ENCODE measurements around the gene TKFC.

TKFC gene

GRCh38 chr11:61332281-61332796, 689 bp upstream of the TKFC start:
- TF ChIP-seq ZNF692 (tag by site-specific recombination; IDR thresholded peaks at IDR 0.05), result 0 out of 2 replicates have a peak, but pooled peaks have one; percentile 7
- TF ChIP-seq ZNF518A (tag by site-specific recombination; conservative IDR thresholded peaks at IDR 0.05; ENCODE audit: low read depth), result no peak
- TF ChIP-seq KLF10 (tag by site-specific recombination; IDR thresholded peaks at IDR 0.05), result no peak
- POLR2A ChIA-PET, result interaction anchor here (1.0 to 1.7 kb wide), 3 partner anchors 17 to 50 kb away, joined by 3 to 5 read pairs (median 4); partner anchors contain the start of genes CYB561A3 and TMEM138
- CTCF ChIA-PET, result interaction anchor here (1.9 kb wide), 1 partner anchor 53 kb away, joined by 15 read pairs; no protein-coding TSS in a partner anchor
- H3K4me1 ChIP-seq (ENCODE audit: control insufficient read depth, insufficient read depth, low read length), result no peaks in the 10 kb centered on the region
- peaks cover 0 to 39% of the 10 kb centered on the region in 2 experiments; a peak in 1 of 3 replicates for H3K36me3 ChIP-seq (ENCODE audit: control insufficient read depth in 2 of 2, insufficient read depth in 1 of 2, low read length in 2 of 2)
- peak overlapping the region; percentile 69; the same call in 1 of the 2 replicates for H3K27ac ChIP-seq (ENCODE audit: extremely low read depth, low read depth, low read length)
- H3K4me3 ChIP-seq (ENCODE audit: low read depth, low read length), result peak overlapping the region; percentile 99
- H3K9me3 ChIP-seq (ENCODE audit: control insufficient read depth, insufficient read depth, low read depth, low read length), result no peaks in the 10 kb centered on the region

- CTCF ChIA-PET, result interaction anchor here (0.7 to 6.0 kb wide), 9 partner anchors 14 to 503 kb away, joined by 3 to 210 read pairs (median 3); partner anchors contain the start of gene TMEM216
- no peaks in the 10 kb centered on the region for H3K4me1 ChIP-seq (ENCODE audit: control insufficient read depth, insufficient read depth, low read length)
- peak overlapping the region; percentile 99 for H3K4me3 ChIP-seq (ENCODE audit: low read depth, low read length)
- no peaks in the 10 kb centered on the region for H3K9me3 ChIP-seq (ENCODE audit: control insufficient read depth, insufficient read depth, low read depth, low read length)
- TF ChIP-seq ZBTB10 (tag by site-specific recombination; IDR thresholded peaks at IDR 0.05) (no peak), PRDM2 (tag by site-specific recombination; IDR thresholded peaks at IDR 0.05; ENCODE audit: borderline replicate concordance) (0 out of 2 replicates have a peak, but pooled peaks have one; percentile 26), ZNF521 (tag by site-specific recombination; IDR thresholded peaks at IDR 0.05) (no peak), ZNF366 (tag by site-specific recombination; conservative IDR thresholded peaks at IDR 0.05) (0 out of 2 replicates have a peak, but pooled peaks have one; percentile 0)
- POLR2A ChIA-PET, result interaction anchor here (0.6 to 4.3 kb wide), 7 partner anchors 20 to 51 kb away, joined by 3 to 40 read pairs (median 3); partner anchors contain the start of genes CYB561A3 and TMEM138
- peaks cover 0 to 38% of the 10 kb centered on the region in 2 experiments; a peak in 1 of 3 replicates for H3K36me3 ChIP-seq (ENCODE audit: control insufficient read depth in 2 of 2, insufficient read depth in 1 of 2, low read length in 2 of 2)
- H3K27ac ChIP-seq (ENCODE audit: extremely low read depth, low read depth, low read length), result peak overlapping the region; percentile 65
Measured at GRCh38 chr11:61333550-61334433, 764 bp downstream of the TKFC start.

Measured in HEK293 (cell line).